Measurements from ENCODE around the gene KDM6A.
"Not testable (repeated sequence)": the region's sequence is repeated elsewhere in the genome, so short reads cannot be mapped to it uniquely, and the experiment has no call there.

The KDM6A gene

GRCh38 chrX:44872821-44873414 is at the start of gene KDM6A:
TSS of gene KDM6A (plus strand) at chrX:44873188. CDS start at chrX:44873552, 364 bp downstream.
- TF ChIP-seq CTCF (IDR thresholded peaks at IDR 0.05; ENCODE audit: insufficient read depth, low read depth, low read length, missing control alignments), result no peak
- peak; percentile 95 for DNase-seq (ENCODE audit: low read depth)
- peak within 1 kb of the TSS; percentile 70 for H3K4me3 ChIP-seq (ENCODE audit: low read length)

DNA sequence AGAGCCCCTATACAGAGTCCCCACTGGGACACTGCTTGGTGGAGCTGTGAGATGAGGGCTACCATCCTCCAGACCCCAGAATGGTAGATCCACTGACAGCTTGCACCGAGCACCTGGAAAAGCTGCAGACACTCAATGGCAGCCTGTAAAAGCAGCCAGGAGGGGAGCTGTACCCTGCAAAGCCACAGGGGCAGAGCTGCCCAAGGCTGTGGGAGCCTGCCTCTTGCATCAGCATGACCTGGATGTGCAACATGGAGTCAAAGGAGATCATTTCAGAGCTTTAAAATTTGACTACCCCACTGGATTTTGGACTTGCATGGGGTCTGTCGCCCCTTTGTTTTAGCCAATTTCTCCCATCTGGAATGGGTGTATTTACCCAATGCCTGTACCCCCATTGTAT is 49.8 kb upstream of the KDM6A start:
- not testable (repeated sequence) for H3K4me3 ChIP-seq (ENCODE audit: low read length); DNase-seq (ENCODE audit: low read depth)

GRCh38 chrX:44828008-44828605 is 44.9 kb upstream of the KDM6A start:
- TF ChIP-seq CTCF (IDR thresholded peaks at IDR 0.05; ENCODE audit: insufficient read depth, low read depth, low read length, missing control alignments), result no peak
- no peak overlapping the region for H3K4me3 ChIP-seq (ENCODE audit: low read length)
- peak; percentile 85 for DNase-seq (ENCODE audit: low read depth)

DNA sequence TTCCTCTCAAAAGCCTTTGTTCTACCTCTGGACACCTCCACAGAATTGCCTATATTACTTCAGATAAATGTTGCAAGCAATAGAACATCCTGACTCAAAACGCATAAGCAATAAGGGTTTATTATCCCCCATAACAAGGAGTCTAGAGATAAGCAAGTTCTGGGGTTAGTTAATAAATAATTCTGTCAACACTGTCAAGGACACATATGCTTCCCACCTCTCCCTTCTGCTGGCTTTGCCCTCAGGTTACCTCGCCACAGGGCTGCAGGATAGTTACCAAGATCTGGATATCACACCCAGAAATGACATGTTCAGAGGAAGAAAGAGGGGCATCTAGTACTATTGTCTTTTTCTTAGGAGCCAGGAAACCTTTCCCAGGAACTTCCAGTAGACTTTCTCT is 43.2 kb upstream of the KDM6A start:
- TF ChIP-seq CTCF (IDR thresholded peaks at IDR 0.05; ENCODE audit: insufficient read depth, low read depth, low read length, missing control alignments), result no peak
- DNase-seq (ENCODE audit: low read depth), result no peak
- no peak overlapping the region for H3K4me3 ChIP-seq (ENCODE audit: low read length)

DNA sequence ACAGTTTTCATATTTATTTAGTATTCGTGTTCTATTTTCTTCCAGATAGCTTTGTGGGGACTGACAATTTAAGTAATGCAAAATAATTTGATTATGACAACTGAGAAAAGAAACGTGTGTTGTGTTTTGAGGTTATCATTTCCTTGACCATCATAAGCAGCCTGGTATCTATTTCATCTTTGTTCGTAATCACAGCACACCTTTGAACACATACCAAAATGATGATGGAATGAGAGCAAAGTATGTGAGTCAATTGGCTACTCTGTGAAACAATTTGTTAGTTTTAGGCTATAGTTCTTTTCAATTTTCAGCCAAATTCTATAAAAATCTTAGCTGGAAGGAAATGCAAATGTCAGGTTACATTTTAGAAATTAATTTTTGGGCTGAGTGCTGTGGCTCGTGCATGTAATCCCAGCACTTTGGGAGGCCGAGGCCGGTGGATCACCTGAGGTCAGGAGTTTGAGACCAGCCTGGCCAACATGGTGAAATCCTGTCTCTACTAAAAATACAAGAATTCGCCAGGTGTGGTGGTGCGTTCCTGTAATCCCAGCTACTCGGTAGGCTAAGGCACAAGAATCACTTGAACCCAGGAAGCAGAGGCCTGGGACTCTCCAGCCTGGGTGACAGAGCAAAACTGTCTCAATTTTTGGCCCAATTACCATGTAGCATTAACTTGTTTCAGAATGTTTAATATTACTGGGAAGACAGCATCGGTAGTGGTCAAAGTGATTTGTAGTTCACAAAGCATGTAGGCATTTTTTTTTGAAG is 30.3 kb upstream of the KDM6A start:
- peak; percentile 22 for DNase-seq (ENCODE audit: low read depth)
- no peak overlapping the region for H3K4me3 ChIP-seq (ENCODE audit: low read length)
- TF ChIP-seq CTCF (IDR thresholded peaks at IDR 0.05; ENCODE audit: insufficient read depth, low read depth, low read length, missing control alignments), result no peak

- no peak for TF ChIP-seq CTCF (IDR thresholded peaks at IDR 0.05; ENCODE audit: insufficient read depth, low read depth, low read length, missing control alignments)
- peak; percentile 43 for DNase-seq (ENCODE audit: low read depth)
- no peak overlapping the region for H3K4me3 ChIP-seq (ENCODE audit: low read length)
Observed at GRCh38 chrX:44843318-44843702, 29.7 kb upstream of the KDM6A start.

DNA sequence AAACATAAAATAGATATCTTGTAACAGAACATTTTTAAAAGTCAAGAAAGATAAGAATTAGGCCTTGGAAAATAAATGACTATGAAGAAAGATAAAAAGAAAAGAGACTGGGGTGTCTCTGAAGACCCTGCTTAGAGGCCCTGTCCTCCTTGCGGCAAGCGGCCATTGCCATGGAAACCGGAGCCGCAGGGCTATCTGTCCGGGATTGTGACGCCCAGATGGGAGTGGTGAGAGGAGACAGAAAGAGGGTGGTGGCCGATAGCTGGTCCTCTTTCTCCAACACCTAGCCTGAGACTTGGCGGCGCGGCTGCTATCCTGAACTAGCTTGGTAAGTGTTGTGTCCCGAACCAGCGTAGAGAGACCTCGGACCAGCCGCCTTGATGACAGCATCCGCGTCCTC is 29.2 kb upstream of the KDM6A start, which contains the start of gene DUSP21:
DUSP21 (plus strand) TSS at position 269 of the 400 bp plus-strand sequence; CDS start at position 381, 112 bp downstream.
- TF ChIP-seq CTCF (IDR thresholded peaks at IDR 0.05; ENCODE audit: insufficient read depth, low read depth, low read length, missing control alignments), result no peak
- H3K4me3 ChIP-seq (ENCODE audit: low read length), result no peak within 1 kb of the TSS
- no peak for DNase-seq (ENCODE audit: low read depth)
